Stimulated activated CD4-positive, alpha-beta T cell treated with anti-CD3 and anti-CD28 coated beads, Interleukin-4, amount 100 ng/mL, for 24 hours (primary cell): Measurements from ENCODE around the gene ADARB1.
A peak's percentile ranks its signal among the peaks of the same experiment; 100 is the strongest.

Experiments
- DNase-seq: peaks from one replicate; pipeline ENCODE4 v3.0.0-alpha.2; 2020

The ADARB1 gene

DNA sequence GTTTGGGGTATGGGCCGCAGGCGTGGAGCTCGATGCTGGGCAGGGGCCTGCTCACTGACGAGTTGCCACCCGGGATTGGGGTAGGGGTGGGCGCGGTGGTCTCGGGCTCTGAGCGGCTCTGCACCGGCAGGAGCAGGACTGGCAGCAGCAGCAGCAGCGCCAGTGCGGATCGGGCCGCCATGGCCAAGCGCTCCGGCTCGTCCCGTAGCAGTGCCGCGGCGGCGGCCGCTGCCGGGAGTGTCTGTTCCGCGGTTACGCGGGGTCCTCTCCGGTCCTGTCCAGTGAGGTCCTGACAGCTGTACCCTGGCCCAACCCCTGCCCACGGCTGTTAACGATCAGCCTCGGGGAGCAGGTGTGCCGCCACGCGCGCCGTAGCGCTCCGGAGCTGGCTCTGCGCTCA, 26.5 kb downstream of the ADARB1 start:
- no peak for DNase-seq

- DNase-seq: no peak
Observed at GRCh38 chr21:45102391-45102932, 28.1 kb downstream of the ADARB1 start.

DNA sequence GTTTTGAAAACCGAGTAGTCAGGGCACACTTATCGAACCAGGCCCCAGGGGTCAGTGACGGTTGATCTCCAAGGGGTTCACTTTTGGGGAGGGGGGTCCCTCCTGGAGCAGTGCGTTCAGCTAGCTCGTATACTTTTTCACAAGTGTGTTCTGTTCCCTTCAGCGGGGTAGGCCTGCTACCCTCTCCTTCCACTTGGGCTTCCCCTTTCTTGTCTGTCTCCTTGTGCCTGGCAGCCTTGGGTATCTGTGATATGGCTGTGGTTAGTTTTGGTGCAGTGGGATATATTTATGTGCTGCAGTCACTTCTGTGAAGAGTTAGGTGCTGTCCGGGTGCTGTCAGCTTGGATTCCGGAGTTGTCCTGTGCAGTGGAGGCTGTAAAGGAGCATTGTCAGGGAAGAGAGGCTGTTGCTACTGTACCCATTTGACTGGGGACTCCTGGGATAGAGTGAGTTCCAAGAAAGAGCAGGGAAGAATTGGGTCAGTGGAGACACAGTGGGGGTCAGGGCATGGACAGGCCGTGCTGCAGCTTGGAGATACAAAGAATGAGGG, 29.7 kb downstream of the ADARB1 start:
- DNase-seq: no peak

GRCh38 chr21:45104560-45104959, 30.2 kb downstream of the ADARB1 start:
- no peak for DNase-seq

DNA sequence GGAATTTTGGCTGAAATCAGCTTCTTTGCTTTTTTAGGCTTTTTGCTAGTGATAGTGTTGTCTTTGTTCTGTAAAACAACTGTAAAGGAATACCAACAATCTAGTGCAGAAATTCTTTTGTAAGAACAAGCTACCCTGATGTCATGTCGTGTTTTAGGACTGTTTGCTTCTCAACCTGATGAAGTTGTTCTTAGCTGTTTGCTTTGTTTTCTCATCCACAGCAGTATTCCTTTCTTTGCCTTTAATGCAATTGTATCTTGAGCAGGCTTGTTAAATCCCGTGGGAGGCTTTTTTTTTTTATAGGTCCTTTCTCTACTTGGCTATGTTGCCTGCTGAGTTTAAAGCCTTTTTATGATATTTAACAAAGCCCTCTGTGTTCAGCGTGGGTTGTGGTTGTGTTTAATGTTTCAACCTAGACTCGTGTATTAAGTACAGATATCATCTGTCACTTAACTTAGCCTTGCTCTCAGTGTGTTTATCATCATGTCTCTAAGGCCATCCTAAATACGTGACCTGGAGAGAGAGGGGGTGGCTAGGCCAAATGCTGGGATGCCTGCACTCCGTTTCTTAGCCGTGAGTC, 31.6 kb downstream of the ADARB1 start:
- no peak for DNase-seq

DNA sequence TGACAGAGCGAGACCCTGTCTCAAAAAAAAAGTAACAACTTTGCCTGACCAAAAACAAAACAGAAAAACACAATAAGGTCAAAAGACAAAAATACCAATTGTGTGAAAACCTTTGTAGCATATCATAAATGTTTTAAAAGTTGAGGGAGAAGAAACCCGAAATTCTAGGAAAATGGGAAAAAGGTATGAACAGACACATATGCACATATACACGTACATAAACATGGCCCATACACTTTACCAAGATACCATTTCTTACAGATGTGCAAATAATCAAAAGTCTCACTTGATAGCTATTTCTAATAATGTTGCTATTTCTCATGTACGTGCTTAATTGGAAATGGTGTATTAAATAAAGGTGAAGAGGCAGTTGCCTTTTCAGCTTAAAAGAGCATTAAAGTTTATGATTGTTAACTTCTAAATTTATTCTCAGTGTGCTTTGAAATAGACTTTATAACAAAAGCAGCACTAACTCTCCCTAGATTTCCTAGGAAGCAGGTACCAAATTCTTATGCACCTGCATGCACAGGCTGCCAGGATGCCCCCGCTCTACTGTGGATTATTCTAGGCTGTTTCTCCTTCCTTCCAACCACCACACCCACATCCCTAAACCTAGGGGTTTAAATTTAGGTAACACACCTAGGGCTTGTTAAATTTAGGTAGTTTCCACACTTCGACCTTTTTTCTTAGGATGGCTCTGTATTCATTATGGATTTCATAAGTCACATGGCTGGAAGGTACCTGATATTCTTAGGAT, 33.8 kb downstream of the ADARB1 start:
- no peak for DNase-seq

DNA sequence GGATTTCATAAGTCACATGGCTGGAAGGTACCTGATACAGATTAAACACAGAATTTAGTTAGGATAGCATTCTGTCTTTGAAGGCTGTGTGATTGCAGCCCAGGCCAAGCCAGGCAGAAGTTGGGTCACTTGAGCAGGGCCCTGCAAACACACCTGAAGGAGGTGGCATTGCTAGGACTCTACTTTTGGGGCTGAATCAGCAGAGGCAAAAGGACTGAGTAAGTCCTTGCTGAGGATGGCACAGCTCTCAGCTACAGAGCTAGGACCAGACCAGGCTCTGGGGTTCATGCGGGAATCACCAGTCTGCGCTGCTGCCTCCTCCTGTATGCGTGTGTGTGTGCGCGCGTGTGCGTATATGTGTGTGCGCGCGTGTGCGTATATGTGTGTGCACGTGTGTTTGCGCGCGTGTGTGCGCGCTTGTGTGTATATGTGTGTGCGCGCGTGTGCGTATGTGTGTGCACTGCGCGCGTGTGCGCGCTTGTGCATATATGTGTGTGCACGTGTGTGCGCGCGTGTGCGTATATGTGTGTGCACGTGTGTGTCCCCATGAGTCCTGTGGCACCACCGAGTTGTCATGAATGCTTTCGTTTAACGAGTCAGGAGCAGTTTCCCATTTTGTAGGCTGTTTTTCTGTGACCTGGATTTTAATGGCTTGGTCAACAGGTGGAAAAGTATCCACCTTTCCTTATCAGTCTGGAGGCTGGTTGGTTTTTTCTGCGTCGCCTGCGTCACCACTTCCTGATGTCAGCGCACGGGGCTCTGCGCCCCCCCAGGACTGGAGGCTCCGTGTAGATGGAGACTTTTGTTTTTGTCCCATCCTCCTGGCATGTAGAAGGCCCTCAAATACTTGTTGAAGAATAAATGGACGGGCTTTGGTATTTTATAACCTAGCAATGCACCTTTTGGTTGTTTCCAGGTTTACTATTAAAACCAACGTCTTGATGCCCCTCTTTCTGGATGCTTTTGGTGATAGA, 34.7 kb downstream of the ADARB1 start:
- no peak for DNase-seq

- DNase-seq: peak; percentile 54
Observed at GRCh38 chr21:45109831-45110492, 35.6 kb downstream of the ADARB1 start.

GRCh38 chr21:45110873-45111624, 36.7 kb downstream of the ADARB1 start:
- no peak for DNase-seq

- no peak for DNase-seq
Observed at GRCh38 chr21:45111703-45112102, 37.3 kb downstream of the ADARB1 start.

DNA sequence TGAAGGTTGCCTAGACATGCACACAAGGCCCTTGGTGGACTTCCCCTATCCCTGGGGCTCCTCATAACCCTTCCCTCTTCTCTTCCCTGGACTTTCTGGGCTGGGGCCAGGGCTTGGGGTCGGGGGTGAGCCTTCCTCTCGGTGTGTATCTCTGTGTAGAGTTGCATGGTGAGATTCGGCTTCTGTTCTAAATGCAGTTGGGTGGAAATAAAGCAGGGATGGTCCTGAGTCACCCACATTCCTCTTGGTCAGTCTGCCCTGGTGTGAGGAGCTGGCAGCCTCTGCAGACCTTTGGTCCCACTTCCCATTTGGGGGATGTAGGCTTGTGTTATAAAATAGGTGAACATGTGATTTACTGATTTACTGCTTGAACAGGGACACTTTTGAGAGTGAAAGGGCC, 38.0 kb downstream of the ADARB1 start:
- DNase-seq: no peak

- DNase-seq: no peak
Observed at GRCh38 chr21:45113543-45113942, 39.2 kb downstream of the ADARB1 start.

- no peak for DNase-seq
Observed at GRCh38 chr21:45114072-45114471, 39.7 kb downstream of the ADARB1 start.

DNA sequence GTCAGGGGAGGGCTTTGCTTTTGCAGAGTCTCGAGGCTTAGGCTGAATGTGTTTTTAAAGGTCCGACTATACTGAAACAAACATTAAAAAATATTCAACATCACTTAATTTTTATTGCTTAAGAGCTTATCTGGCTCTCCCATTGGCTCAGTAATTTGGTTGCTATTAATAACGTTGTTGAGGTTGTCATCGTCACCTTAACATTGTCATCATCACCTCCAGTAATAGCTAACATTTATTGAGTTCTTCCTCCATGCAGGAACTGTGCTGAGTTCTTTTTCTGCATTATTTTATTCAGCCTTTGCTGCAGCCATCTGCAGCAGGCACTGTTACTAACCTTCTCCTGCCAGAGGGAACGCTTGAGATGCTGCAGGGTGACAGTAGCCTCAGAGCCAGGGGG, 40.1 kb downstream of the ADARB1 start:
- DNase-seq: no peak

- no peak for DNase-seq
Observed at GRCh38 chr21:45115141-45115540, 40.8 kb downstream of the ADARB1 start.

- no peak for DNase-seq
Observed at GRCh38 chr21:45116066-45116465, 41.7 kb downstream of the ADARB1 start.

DNA sequence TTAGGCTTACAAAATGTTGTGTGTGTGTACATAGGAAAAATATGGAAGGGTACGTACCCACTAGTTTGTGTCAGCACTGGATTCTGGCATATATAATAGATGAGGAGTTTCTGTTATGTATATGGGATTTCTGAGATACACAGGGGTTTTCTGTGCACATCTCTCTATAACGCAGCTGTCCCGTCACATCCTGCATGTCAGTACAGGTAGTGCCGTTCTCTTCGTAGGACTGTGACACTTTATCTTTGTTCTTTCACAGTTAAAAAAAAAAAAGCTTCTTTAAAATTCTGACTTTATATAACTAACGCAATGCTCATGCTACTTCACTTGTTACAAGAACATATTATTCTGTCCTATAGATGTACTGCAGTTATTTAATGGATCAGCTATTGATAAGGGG, 42.9 kb downstream of the ADARB1 start:
- DNase-seq: no peak

DNA sequence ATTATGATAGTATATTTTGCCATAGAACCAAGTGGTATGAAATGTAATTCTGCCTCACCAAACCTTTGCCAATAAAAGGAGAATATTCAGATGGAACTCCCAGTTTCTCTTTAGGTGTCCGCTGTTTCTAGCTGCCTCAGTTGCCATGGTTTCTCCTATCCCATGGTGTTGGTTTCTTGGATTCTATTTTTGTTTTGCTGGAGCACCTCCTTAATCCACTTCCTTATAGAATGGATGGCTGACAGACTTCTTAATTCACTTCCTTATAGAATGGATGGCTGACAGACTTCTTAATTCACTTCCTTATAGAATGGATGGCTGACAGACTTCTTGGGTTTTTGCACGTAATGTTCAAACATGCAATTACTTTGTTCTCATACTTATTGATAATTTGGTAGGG, 43.7 kb downstream of the ADARB1 start:
- no peak for DNase-seq

DNA sequence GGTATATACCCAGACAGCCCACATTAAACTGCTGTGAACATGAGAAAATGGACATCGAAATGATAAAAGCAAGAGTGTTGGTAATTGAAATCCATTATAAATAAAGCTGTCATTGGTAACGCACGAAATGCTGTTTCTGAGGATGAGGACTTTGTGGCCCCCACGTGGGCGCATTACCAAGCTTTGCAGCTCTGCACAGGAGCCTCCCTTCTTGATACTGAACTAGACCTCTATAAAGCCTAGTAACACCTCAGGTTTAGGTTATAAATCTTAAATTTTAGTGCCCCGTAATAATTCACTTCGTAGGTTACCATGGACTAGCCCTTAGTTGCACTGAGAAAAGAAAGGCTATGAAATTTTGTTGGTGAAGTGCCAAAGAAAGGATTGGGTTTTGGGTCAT, 45.4 kb downstream of the ADARB1 start:
- no peak for DNase-seq

GRCh38 chr21:45120975-45121374, 46.6 kb downstream of the ADARB1 start:
- DNase-seq: no peak

DNA sequence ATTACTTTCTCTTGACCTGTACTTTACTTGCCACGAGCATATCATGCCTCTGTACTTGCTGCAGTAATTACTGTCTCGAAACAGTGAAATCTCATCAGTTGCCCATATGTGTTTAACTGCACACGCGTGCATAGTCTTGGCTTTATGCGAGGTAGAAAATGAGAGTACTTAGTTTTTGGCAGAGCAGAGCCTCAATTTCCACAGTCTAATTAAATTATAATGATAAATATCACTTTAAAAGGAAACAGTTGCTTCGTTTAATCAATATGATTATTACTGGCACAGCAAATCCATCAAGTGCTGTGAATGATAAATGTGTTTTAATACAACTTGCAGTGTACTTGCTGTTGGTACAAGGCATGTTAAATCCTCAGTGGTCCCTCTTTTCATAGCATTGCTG, 47.6 kb downstream of the ADARB1 start:
- no peak for DNase-seq
